GM21723 (cell line): Measurements from ENCODE around the gene MAD2L1.
"Not testable (repeated sequence)": the region's sequence is repeated elsewhere in the genome, so short reads cannot be mapped to it uniquely, and the experiment has no call there.

Experiments
- ATAC-seq: cut with Tn5 transposase; IDR thresholded peaks from one replicate; pipeline ENCODE4 v1.9.1; 2021; ENCODE audit warnings: mild to moderate bottlenecking, moderate library complexity; ENCODE audit not compliant: unreplicated experiment

The MAD2L1 gene

GRCh38 chr4:120066517-120067340 is at the start of gene MAD2L1:
Gene MAD2L1, minus strand, starts transcription at chr4:120066848. Its CDS starts 114 bp downstream, at chr4:120066734.
- peak; percentile 87 for ATAC-seq

GRCh38 chr4:120111745-120112144 is 45.1 kb upstream of the MAD2L1 start:
- no peak for ATAC-seq

- ATAC-seq, result no peak
Measured at GRCh38 chr4:120109406-120109805, 42.8 kb upstream of the MAD2L1 start.

- ATAC-seq, result no peak
Measured at GRCh38 chr4:120105472-120105871, 38.8 kb upstream of the MAD2L1 start.

- ATAC-seq, result no peak
Measured at GRCh38 chr4:120096508-120097297, 30.1 kb upstream of the MAD2L1 start.

- ATAC-seq, result no peak
Measured at GRCh38 chr4:120088507-120088906, 21.9 kb upstream of the MAD2L1 start.

GRCh38 chr4:120088066-120088465 is 21.4 kb upstream of the MAD2L1 start:
- ATAC-seq, result not testable (repeated sequence)

- no peak for ATAC-seq
Measured at GRCh38 chr4:120085705-120086104, 19.1 kb upstream of the MAD2L1 start.

GRCh38 chr4:120084327-120084726 is 17.7 kb upstream of the MAD2L1 start:
- no peak for ATAC-seq

- ATAC-seq, result no peak
Measured at GRCh38 chr4:120083152-120083551, 16.5 kb upstream of the MAD2L1 start.

GRCh38 chr4:120082251-120082650 is 15.6 kb upstream of the MAD2L1 start:
- no peak for ATAC-seq

- no peak for ATAC-seq
Measured at GRCh38 chr4:120081726-120082125, 15.1 kb upstream of the MAD2L1 start.

GRCh38 chr4:120080533-120080932 is 13.9 kb upstream of the MAD2L1 start:
- no peak for ATAC-seq

GRCh38 chr4:120079839-120080520 is 13.3 kb upstream of the MAD2L1 start:
- no peak for ATAC-seq

GRCh38 chr4:120078216-120078615 is 11.6 kb upstream of the MAD2L1 start:
- ATAC-seq, result no peak

GRCh38 chr4:120071192-120071795 is 4.6 kb upstream of the MAD2L1 start:
- ATAC-seq, result no peak

- ATAC-seq, result no peak
Measured at GRCh38 chr4:120070196-120070595, 3.5 kb upstream of the MAD2L1 start.

GRCh38 chr4:120065974-120066516 is 603 bp downstream of the MAD2L1 start:
- no peak for ATAC-seq

GRCh38 chr4:120064887-120065286 is 1.8 kb downstream of the MAD2L1 start:
- no peak for ATAC-seq

- not testable (repeated sequence) for ATAC-seq
Measured at GRCh38 chr4:120063711-120064110, 2.9 kb downstream of the MAD2L1 start.
